ENCODE results near the gene POU6F2. TPM values are rescaled to one million over a fixed set of nuclear protein-coding genes. Genes with fewer than 3 reads are reported as not detected.

The POU6F2 gene
- total RNA-seq, 2 experiments from 2014 or later, result not detected

- POLR2A ChIA-PET, result no interaction called here
- CTCF ChIA-PET, result no interaction called here
Observed at GRCh38 chr7:39102234-39102633, 124.5 kb downstream of the POU6F2 start.

GRCh38 chr7:39105720-39106119, 128.0 kb downstream of the POU6F2 start:
- POLR2A ChIA-PET, result no interaction called here
- CTCF ChIA-PET, result no interaction called here

GRCh38 chr7:39125846-39126245, 148.1 kb downstream of the POU6F2 start:
- POLR2A ChIA-PET, result no interaction called here
- CTCF ChIA-PET, result no interaction called here

- POLR2A ChIA-PET, result no interaction called here
- CTCF ChIA-PET, result no interaction called here
Observed at GRCh38 chr7:39127058-39127457, 149.3 kb downstream of the POU6F2 start.

GRCh38 chr7:39128287-39128843, 150.7 kb downstream of the POU6F2 start:
- CTCF ChIA-PET, result no interaction called here
- POLR2A ChIA-PET, result no interaction called here

- POLR2A ChIA-PET, result no interaction called here
Observed at GRCh38 chr7:39130274-39130673, 152.6 kb downstream of the POU6F2 start.

GRCh38 chr7:39130857-39131526, 153.3 kb downstream of the POU6F2 start:
- CTCF ChIA-PET, result no interaction called here
- POLR2A ChIA-PET, result no interaction called here

More at GRCh38 chr7:39130274-39130673, 152.6 kb downstream of the POU6F2 start:
- CTCF ChIA-PET, result no interaction called here

- ChIA-PET CTCF (no interaction called here), POLR2A (no interaction called here)
Observed at GRCh38 chr7:39132306-39132705, 154.6 kb downstream of the POU6F2 start.

GRCh38 chr7:39133088-39133487, 155.4 kb downstream of the POU6F2 start:
- CTCF ChIA-PET, result no interaction called here
- POLR2A ChIA-PET, result no interaction called here

GRCh38 chr7:39137480-39137879, 159.8 kb downstream of the POU6F2 start:
- ChIA-PET CTCF (no interaction called here), POLR2A (no interaction called here)

GRCh38 chr7:39142750-39143149, 165.0 kb downstream of the POU6F2 start:
- POLR2A ChIA-PET, result no interaction called here

GRCh38 chr7:39144420-39144819, 166.7 kb downstream of the POU6F2 start:
- ChIA-PET POLR2A (no interaction called here), CTCF (no interaction called here)

More at GRCh38 chr7:39142750-39143149, 165.0 kb downstream of the POU6F2 start:
- CTCF ChIA-PET, result no interaction called here

- POLR2A ChIA-PET, result no interaction called here
- CTCF ChIA-PET, result no interaction called here
Observed at GRCh38 chr7:39145283-39145682, 167.6 kb downstream of the POU6F2 start.

- ChIA-PET POLR2A (no interaction called here), CTCF (no interaction called here)
Observed at GRCh38 chr7:39145935-39146334, 168.2 kb downstream of the POU6F2 start.

GRCh38 chr7:39152701-39153100, 175.0 kb downstream of the POU6F2 start:
- ChIA-PET POLR2A (no interaction called here), CTCF (no interaction called here)

- POLR2A ChIA-PET, result no interaction called here
- CTCF ChIA-PET, result no interaction called here
Observed at GRCh38 chr7:39153113-39153512, 175.4 kb downstream of the POU6F2 start.

GRCh38 chr7:39153647-39154046, 175.9 kb downstream of the POU6F2 start:
- ChIA-PET POLR2A (no interaction called here), CTCF (no interaction called here)

- CTCF ChIA-PET, result no interaction called here
- POLR2A ChIA-PET, result no interaction called here
Observed at GRCh38 chr7:39154815-39155214, 177.1 kb downstream of the POU6F2 start.

- CTCF ChIA-PET, result no interaction called here
- POLR2A ChIA-PET, result no interaction called here
Observed at GRCh38 chr7:39158367-39158766, 180.7 kb downstream of the POU6F2 start.

- ChIA-PET POLR2A (no interaction called here), CTCF (no interaction called here)
Observed at GRCh38 chr7:39161903-39162302, 184.2 kb downstream of the POU6F2 start.

- CTCF ChIA-PET, result no interaction called here
- POLR2A ChIA-PET, result no interaction called here
Observed at GRCh38 chr7:39164887-39165286, 187.2 kb downstream of the POU6F2 start.

GRCh38 chr7:39168403-39169098, 190.8 kb downstream of the POU6F2 start:
- ChIA-PET CTCF (interaction anchor here (0.5 kb wide), 1 partner anchor 352 kb away, joined by 3 read pairs; no protein-coding TSS in a partner anchor), POLR2A (no interaction called here)
